Effector memory CD8-positive, alpha-beta T cell (primary cell): ENCODE measurements around the gene NOP9.
"Not testable (repeated sequence)": the region's sequence is repeated elsewhere in the genome, so short reads cannot be mapped to it uniquely, and the experiment has no call there.

Source experiments
- ATAC-seq: fragments of 150-1000 bp; cut with Tn5 transposase; replicated peaks from 2 replicates; pipeline ENCODE4 v1.10.0; 2021; ENCODE audit warnings: mild to moderate bottlenecking, moderate library complexity
- DNase-seq, 3 experiments: peaks; one replicate each; pipeline ENCODE4 v3.0.0; 2021
- H3K27ac Mint-ChIP-seq, 2 donors: one replicate each; pipeline ENCODE4 v1.8.0; 2022; ENCODE audit warnings: mild to moderate bottlenecking in 2 of 2, mixed read lengths in 2 of 2, moderate library complexity in 2 of 2
- H3K27me3 Mint-ChIP-seq, 2 donors: one replicate each; pipeline ENCODE4 v1.8.0; 2022; ENCODE audit warnings: mixed read lengths in 2 of 2
- H3K36me3 Mint-ChIP-seq: one replicate; pipeline ENCODE4 v1.8.0; 2022; ENCODE audit warnings: mild to moderate bottlenecking, moderate library complexity, mixed read lengths; ENCODE audit not compliant: insufficient read depth
- H3K4me1 Mint-ChIP-seq, 2 donors: one replicate each; pipeline ENCODE4 v1.8.0; 2022; ENCODE audit warnings: low read depth in 2 of 2, mixed read lengths in 2 of 2
- H3K4me3 Mint-ChIP-seq, 2 donors: one replicate each; pipeline ENCODE4 v1.8.0; 2022; ENCODE audit warnings: mild to moderate bottlenecking in 2 of 2, mixed read lengths in 2 of 2, moderate library complexity in 2 of 2
- H3K9me3 Mint-ChIP-seq, 2 donors: one replicate each; pipeline ENCODE4 v1.8.0; 2022; ENCODE audit warnings: mixed read lengths in 2 of 2

NOP9 gene

GRCh38 chr14:24325041-24325530 is 25.4 kb downstream of the NOP9 start:
- no peak overlapping the region for H3K4me3 Mint-ChIP-seq

GRCh38 chr14:24325963-24326362 is 26.3 kb downstream of the NOP9 start:
- Mint-ChIP-seq H3K9me3 (no peaks in the 10 kb centered on the region), H3K27ac (no peak overlapping the region), H3K4me1 (peaks cover 41 to 42% of the 10 kb centered on the region in 2 donors), H3K27me3 (no peaks in the 10 kb centered on the region), H3K4me3 (no peak overlapping the region), H3K36me3 (peaks cover 9% of the 10 kb centered on the region)
- no peak for DNase-seq
- ATAC-seq: no peak

More at GRCh38 chr14:24325041-24325530, 25.4 kb downstream of the NOP9 start:
- peaks cover 7% of the 10 kb centered on the region for H3K36me3 Mint-ChIP-seq
- no peaks in the 10 kb centered on the region for H3K27me3 Mint-ChIP-seq
- no peaks in the 10 kb centered on the region for H3K9me3 Mint-ChIP-seq
- no peak for ATAC-seq
- peak overlapping the region in 1 of 2 donors; percentile 83 for H3K27ac Mint-ChIP-seq
- peaks cover 33% of the 10 kb centered on the region in 2 donors for H3K4me1 Mint-ChIP-seq
- DNase-seq: no peak

- peaks cover 1 to 4% of the 10 kb centered on the region in 2 donors for H3K27me3 Mint-ChIP-seq
- H3K4me1 Mint-ChIP-seq: peaks cover 51 to 54% of the 10 kb centered on the region in 2 donors
- no peaks in the 10 kb centered on the region for H3K9me3 Mint-ChIP-seq
- H3K4me3 Mint-ChIP-seq: peak overlapping the region; percentile 48 to 59
- DNase-seq (no peak), ATAC-seq (no peak)
- H3K36me3 Mint-ChIP-seq: peaks cover 15% of the 10 kb centered on the region
- peak overlapping the region; percentile 39 to 90 for H3K27ac Mint-ChIP-seq
Observed at GRCh38 chr14:24327303-24327702, 27.7 kb downstream of the NOP9 start.

GRCh38 chr14:24327914-24328313 is 28.3 kb downstream of the NOP9 start:
- H3K4me3 Mint-ChIP-seq: peak overlapping the region; percentile 48 to 59
- not testable (repeated sequence) for ATAC-seq, H3K27me3 Mint-ChIP-seq, DNase-seq, H3K9me3 Mint-ChIP-seq
- H3K27ac Mint-ChIP-seq: peak overlapping the region; percentile 39 to 90
- peaks cover 51 to 58% of the 10 kb centered on the region in 2 donors for H3K4me1 Mint-ChIP-seq
- peaks cover 19% of the 10 kb centered on the region for H3K36me3 Mint-ChIP-seq

- Mint-ChIP-seq H3K27ac (peak overlapping the region; percentile 90 to 93), H3K4me3 (peak overlapping the region; percentile 59 to 66), H3K9me3 (no peaks in the 10 kb centered on the region), H3K36me3 (peaks cover 24% of the 10 kb centered on the region), H3K4me1 (peaks cover 56 to 57% of the 10 kb centered on the region in 2 donors), H3K27me3 (peaks cover 4 to 9% of the 10 kb centered on the region in 2 donors)
- ATAC-seq (no peak), DNase-seq (no peak)
Observed at GRCh38 chr14:24329073-24329663, 29.5 kb downstream of the NOP9 start.

GRCh38 chr14:24329736-24330135 is 30.1 kb downstream of the NOP9 start:
- peaks cover 27% of the 10 kb centered on the region for H3K36me3 Mint-ChIP-seq
- peaks cover 56 to 58% of the 10 kb centered on the region in 2 donors for H3K4me1 Mint-ChIP-seq
- no peaks in the 10 kb centered on the region for H3K9me3 Mint-ChIP-seq
- peak; percentile 81 to 84 (median 83) for DNase-seq
- H3K4me3 Mint-ChIP-seq: peak overlapping the region; percentile 59 to 66
- peak overlapping the region; percentile 90 to 93 for H3K27ac Mint-ChIP-seq
- peaks cover 4 to 15% of the 10 kb centered on the region in 2 donors for H3K27me3 Mint-ChIP-seq
- ATAC-seq: peak; percentile 80

GRCh38 chr14:24330973-24331674 is 31.5 kb downstream of the NOP9 start:
- no peaks in the 10 kb centered on the region for H3K9me3 Mint-ChIP-seq
- H3K4me3 Mint-ChIP-seq: peak overlapping the region in 1 of 2 donors; percentile 92
- peak overlapping the region; percentile 90 to 93 for H3K27ac Mint-ChIP-seq
- peaks cover 4 to 25% of the 10 kb centered on the region in 2 donors for H3K27me3 Mint-ChIP-seq
- no peak for DNase-seq
- H3K36me3 Mint-ChIP-seq: peaks cover 28% of the 10 kb centered on the region
- ATAC-seq: no peak
- peaks cover 64% of the 10 kb centered on the region in 2 donors for H3K4me1 Mint-ChIP-seq

GRCh38 chr14:24331731-24332267 is 32.1 kb downstream of the NOP9 start:
- Mint-ChIP-seq H3K9me3 (no peaks in the 10 kb centered on the region), H3K27me3 (peaks cover 4 to 25% of the 10 kb centered on the region in 2 donors), H3K4me1 (peaks cover 64 to 68% of the 10 kb centered on the region in 2 donors), H3K4me3 (peak overlapping the region; percentile 77 to 92), H3K36me3 (peaks cover 28% of the 10 kb centered on the region), H3K27ac (peak overlapping the region; percentile 80 to 90)
- DNase-seq (peak in 1 of 3 experiments; percentile 9), ATAC-seq (no peak)

- H3K9me3 Mint-ChIP-seq: no peaks in the 10 kb centered on the region
- peak overlapping the region; percentile 77 to 92 for H3K4me3 Mint-ChIP-seq
- peaks cover 60 to 63% of the 10 kb centered on the region in 2 donors for H3K4me1 Mint-ChIP-seq
- peak overlapping the region; percentile 80 to 90 for H3K27ac Mint-ChIP-seq
- peaks cover 33% of the 10 kb centered on the region for H3K36me3 Mint-ChIP-seq
- ATAC-seq: peak; percentile 70
- peak; percentile 86 to 87 (median 86) for DNase-seq
- peaks cover 4 to 25% of the 10 kb centered on the region in 2 donors for H3K27me3 Mint-ChIP-seq
Observed at GRCh38 chr14:24332268-24332993, 32.8 kb downstream of the NOP9 start.

GRCh38 chr14:24334431-24335291 is 35.0 kb downstream of the NOP9 start, which contains the start of gene ADCY4:
TSS of gene ADCY4 (minus strand) at chr14:24335071. CDS start at chr14:24334652, 419 bp downstream.
- DNase-seq: peak in 2 of 3 experiments; percentile 20 to 31
- H3K27ac Mint-ChIP-seq: peak within 1 kb of the TSS in 1 of 2 donors; percentile 79
- no peaks in the 10 kb centered on the region for H3K9me3 Mint-ChIP-seq
- H3K27me3 Mint-ChIP-seq: peaks cover 4 to 25% of the 10 kb centered on the region in 2 donors
- peaks cover 54 to 56% of the 10 kb centered on the region in 2 donors for H3K4me1 Mint-ChIP-seq
- peaks cover 37% of the 10 kb centered on the region for H3K36me3 Mint-ChIP-seq
- no peak for ATAC-seq
- peak within 1 kb of the TSS; percentile 77 to 92 for H3K4me3 Mint-ChIP-seq

- H3K4me3 Mint-ChIP-seq: peak overlapping the region in 1 of 2 donors; percentile 38
Observed at GRCh38 chr14:24335461-24336171, 36.0 kb downstream of the NOP9 start.

More at GRCh38 chr14:24335461-24336171, 36.0 kb downstream of the NOP9 start:
- no peak for DNase-seq
- peaks cover 49 to 51% of the 10 kb centered on the region in 2 donors for H3K4me1 Mint-ChIP-seq
- H3K27me3 Mint-ChIP-seq: peaks cover 4 to 25% of the 10 kb centered on the region in 2 donors
- H3K9me3 Mint-ChIP-seq: no peaks in the 10 kb centered on the region
- H3K36me3 Mint-ChIP-seq: peaks cover 31% of the 10 kb centered on the region
- H3K27ac Mint-ChIP-seq: no peak overlapping the region
- ATAC-seq: no peak
